CD4-positive, CD25-positive, alpha-beta regulatory T cell (primary cell): ENCODE results near the gene LRRC72. TPM values are rescaled to one million over a fixed set of nuclear protein-coding genes. Genes with fewer than 3 reads are reported as not detected.

Experiments
- ATAC-seq, 2 donors: fragments of 150-1000 bp; cut with Tn5 transposase; one replicate each; pipeline ENCODE4 v1.10.0; 2021; ENCODE audit warnings: low read depth in 2 of 2, moderate number of reproducible peaks in 2 of 2, moderate library complexity in 1 of 2
- DNase-seq, 3 donors: peaks; one replicate each; pipeline versions ENCODE4 v3.0.0 to v3.0.0-alpha.2; 2012 to 2022; ENCODE audit warnings: mixed read lengths in 1 of 3
- H3K27ac ChIP-seq: one replicate; pipeline ENCODE4 v1.7.0; 2013; ENCODE audit warnings: mild to moderate bottlenecking, low read length; ENCODE audit not compliant: insufficient read depth, poor library complexity, severe bottlenecking
- H3K27me3 ChIP-seq: one replicate; pipeline ENCODE4 v1.7.0; 2013; ENCODE audit warnings: low read length; ENCODE audit not compliant: control insufficient read depth, insufficient read depth
- H3K36me3 ChIP-seq: one replicate; pipeline ENCODE4 v1.7.0; 2013; ENCODE audit warnings: mild to moderate bottlenecking, low read length, moderate library complexity; ENCODE audit not compliant: control insufficient read depth, insufficient read depth
- H3K4me1 ChIP-seq: 2 replicates; pipeline ENCODE4 v1.7.0; 2013; ENCODE audit warnings: mild to moderate bottlenecking, low read length; ENCODE audit not compliant: insufficient read depth, control insufficient read depth, poor library complexity, severe bottlenecking
- H3K4me3 ChIP-seq: one replicate; pipeline ENCODE4 v1.7.0; 2013; ENCODE audit warnings: low read depth, mild to moderate bottlenecking, low read length, moderate library complexity
- H3K9me3 ChIP-seq, 2 experiments: 1 replicate in 1 of 2; 2 replicates in 1 of 2; pipeline ENCODE4 v1.7.0; 2013; ENCODE audit warnings: low read length in 2 of 2, mild to moderate bottlenecking in 1 of 2, moderate library complexity in 1 of 2; ENCODE audit not compliant: control insufficient read depth in 2 of 2
- H3K27ac Mint-ChIP-seq, 3 donors: one replicate each; pipeline ENCODE4 v1.8.0; 2020 to 2022; ENCODE audit warnings: mild to moderate bottlenecking in 3 of 3, mixed read lengths in 3 of 3, moderate library complexity in 2 of 3
- H3K27me3 Mint-ChIP-seq: one replicate; pipeline ENCODE4 v1.8.0; 2022; ENCODE audit warnings: mild to moderate bottlenecking, mixed read lengths
- H3K36me3 Mint-ChIP-seq: one replicate; pipeline ENCODE4 v1.8.0; 2020; ENCODE audit warnings: mixed read lengths
- H3K4me1 Mint-ChIP-seq, 4 donors: one replicate each; pipeline ENCODE4 v1.8.0; 2020 to 2022; ENCODE audit warnings: mixed read lengths in 4 of 4, mild to moderate bottlenecking in 1 of 4
- H3K4me3 Mint-ChIP-seq, 4 donors: one replicate each; pipeline ENCODE4 v1.8.0; 2020 to 2022; ENCODE audit warnings: mild to moderate bottlenecking in 4 of 4, mixed read lengths in 4 of 4, moderate library complexity in 3 of 4
- H3K9me3 Mint-ChIP-seq, 7 donors: one replicate each; pipeline ENCODE4 v1.8.0; 2020 to 2022; ENCODE audit warnings: mixed read lengths in 7 of 7, mild to moderate bottlenecking in 3 of 7, moderate library complexity in 2 of 7
- polyA plus RNA-seq, 4 donors: library from polyadenylated mRNA; unstranded; fragments of 300-500 nt; fragmentation: Illumina TruSeq; gene quantifications; one replicate each; pipeline ENCODE4 v1.2.3, GENCODE V29; 2021
- total RNA-seq: library from RNA; stranded (reverse); gene quantifications from one replicate; pipeline ENCODE4 v1.2.3, GENCODE V29; 2022

LRRC72 gene
- total and polyA plus RNA-seq, 5 donors from 2014 or later, result not detected

DNA sequence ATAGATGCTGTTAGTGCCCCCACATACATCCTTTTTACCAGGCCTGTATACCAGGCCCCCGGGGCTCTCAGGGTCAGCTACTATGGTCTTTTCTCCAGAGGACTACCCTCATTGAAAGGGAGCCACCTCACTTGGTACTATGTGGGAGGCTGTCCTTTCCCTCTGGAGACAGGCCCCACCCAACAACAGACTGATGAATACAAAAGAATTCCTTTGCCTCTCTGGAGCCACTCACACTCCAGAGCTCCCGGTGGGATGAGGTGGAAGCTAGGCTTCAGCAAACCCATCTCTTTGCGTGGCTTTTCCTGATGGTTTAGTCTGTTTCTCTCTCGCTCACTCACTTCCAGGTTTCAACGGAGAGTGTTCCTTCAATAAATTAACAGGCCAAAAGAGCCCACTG lies 88.6 kb downstream of the LRRC72 start:
- ATAC-seq (no peak), DNase-seq (no peak)
- Histone ChIP-seq H3K27me3 (no peaks in the 10 kb centered on the region), H3K4me1 (no peaks in the 10 kb centered on the region), H3K36me3 (peaks cover 26% of the 10 kb centered on the region), H3K4me3 (no peak overlapping the region), H3K27ac (no peak overlapping the region), H3K9me3 (no peaks in the 10 kb centered on the region)
- peaks cover 6 to 19% (median 9%) of the 10 kb centered on the region in 4 donors for H3K4me1 Mint-ChIP-seq
- peaks cover 56% of the 10 kb centered on the region for H3K36me3 Mint-ChIP-seq
- no peak overlapping the region for H3K27ac Mint-ChIP-seq
- H3K4me3 Mint-ChIP-seq, result no peak overlapping the region
- peaks cover 0 to 2% (median 0%) of the 10 kb centered on the region in 7 donors for H3K9me3 Mint-ChIP-seq
- no peaks in the 10 kb centered on the region for H3K27me3 Mint-ChIP-seq

DNA sequence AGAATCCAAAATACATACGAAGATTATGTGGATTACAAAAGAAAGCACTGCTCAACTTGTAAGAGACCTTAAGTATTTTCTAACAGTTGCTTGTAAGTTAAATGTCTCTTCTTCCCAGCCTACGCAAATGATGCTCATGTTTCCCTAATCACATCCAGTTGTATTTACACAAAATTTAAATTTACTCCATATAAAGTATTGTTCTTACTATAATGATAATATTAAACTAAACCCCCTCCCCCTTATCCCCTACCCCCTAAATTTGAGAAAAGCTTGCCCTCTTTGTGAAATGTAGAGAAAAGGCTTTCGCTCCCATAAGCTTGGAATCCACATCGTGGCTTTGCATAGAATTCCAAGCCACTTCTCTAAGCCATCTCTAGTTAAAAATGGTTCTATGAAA lies 89.5 kb downstream of the LRRC72 start:
- DNase-seq (no peak), ATAC-seq (no peak)
- H3K4me3 Mint-ChIP-seq, result no peak overlapping the region
- H3K36me3 ChIP-seq, result peaks cover 26% of the 10 kb centered on the region
- peaks cover 8 to 14% (median 11%) of the 10 kb centered on the region in 4 donors for H3K4me1 Mint-ChIP-seq
- H3K4me1 ChIP-seq, result no peaks in the 10 kb centered on the region
- H3K27me3 Mint-ChIP-seq, result no peaks in the 10 kb centered on the region
- no peak overlapping the region for H3K27ac Mint-ChIP-seq
- peaks cover 50% of the 10 kb centered on the region for H3K36me3 Mint-ChIP-seq
- H3K4me3 ChIP-seq, result no peak overlapping the region
- H3K9me3 ChIP-seq, result no peaks in the 10 kb centered on the region
- H3K27me3 ChIP-seq, result no peaks in the 10 kb centered on the region
- peaks cover 0 to 2% (median 0%) of the 10 kb centered on the region in 7 donors for H3K9me3 Mint-ChIP-seq
- H3K27ac ChIP-seq, result no peak overlapping the region

DNA sequence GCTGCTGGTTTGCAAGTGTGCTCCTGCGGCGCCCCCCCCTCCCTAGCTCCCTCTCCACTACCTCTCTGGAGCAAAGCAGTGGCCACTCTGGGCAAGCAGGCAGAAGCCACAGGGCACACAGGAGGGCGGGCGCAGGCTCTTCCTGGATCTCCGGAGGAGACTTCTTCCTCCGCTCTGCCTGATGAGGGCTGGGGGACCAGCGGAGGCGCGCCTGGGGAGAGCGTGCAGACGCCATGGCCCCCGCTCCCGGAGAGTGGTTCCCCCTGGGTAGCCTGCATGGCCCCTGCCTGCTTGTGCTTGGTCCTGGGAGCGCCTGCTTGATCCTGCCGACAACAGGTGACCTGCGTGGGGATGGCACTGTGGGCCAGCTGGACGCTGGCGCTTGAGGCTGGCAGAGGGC lies 89.9 kb downstream of the LRRC72 start:
- Mint-ChIP-seq H3K4me3 (no peak overlapping the region), H3K4me1 (peaks cover 8 to 14% (median 11%) of the 10 kb centered on the region in 4 donors), H3K27ac (no peak overlapping the region), H3K27me3 (no peaks in the 10 kb centered on the region), H3K9me3 (peaks cover 0 to 2% (median 0%) of the 10 kb centered on the region in 7 donors), H3K36me3 (peaks cover 46% of the 10 kb centered on the region)
- Histone ChIP-seq H3K36me3 (peaks cover 26% of the 10 kb centered on the region), H3K9me3 (no peaks in the 10 kb centered on the region), H3K27ac (no peak overlapping the region), H3K4me3 (no peak overlapping the region), H3K4me1 (no peaks in the 10 kb centered on the region), H3K27me3 (no peaks in the 10 kb centered on the region)
- DNase-seq (no peak), ATAC-seq (no peak)

DNA sequence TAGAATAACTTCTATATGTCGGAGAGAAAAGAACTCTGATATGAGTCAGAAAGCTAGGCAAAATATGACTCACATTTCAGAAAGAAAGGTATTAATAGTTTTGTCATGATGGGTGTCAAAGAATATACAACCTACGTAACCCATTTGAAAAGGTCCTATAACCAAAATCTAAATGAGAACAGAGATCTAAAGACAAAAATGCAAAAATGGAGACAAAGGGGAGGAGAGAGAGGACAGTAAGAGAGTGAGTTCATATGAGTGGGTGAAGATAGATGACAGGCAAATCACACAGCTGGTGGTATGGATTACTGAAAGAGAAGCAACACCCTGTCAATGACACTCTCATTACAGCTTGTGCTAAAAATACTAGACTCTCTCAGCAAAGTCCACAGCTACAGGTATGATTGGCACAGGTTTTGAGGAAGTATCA lies 93.4 kb downstream of the LRRC72 start:
- DNase-seq, result peak in 1 of 3 donors; percentile 42

DNA sequence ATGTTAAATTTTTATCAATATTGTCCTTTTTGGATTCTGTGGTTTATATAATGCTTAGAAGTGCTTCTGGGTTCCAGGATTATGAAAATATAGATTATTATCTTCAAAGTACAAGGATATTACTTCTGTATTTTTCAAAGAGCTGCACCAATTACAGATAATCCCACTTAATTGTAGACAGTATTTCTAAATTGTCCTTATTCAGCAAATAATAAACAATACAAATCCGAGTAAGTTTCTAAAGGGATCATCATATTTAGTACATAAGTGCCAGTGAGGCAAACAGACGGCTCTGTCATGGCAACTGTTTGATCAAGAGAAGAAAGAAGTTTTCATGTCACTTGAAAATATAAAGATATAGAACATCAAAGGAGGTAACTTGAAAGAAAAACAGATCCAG lies 99.8 kb downstream of the LRRC72 start:
- H3K27me3 Mint-ChIP-seq, result no peaks in the 10 kb centered on the region

More for the DNA sequence above, 93.4 kb downstream of the LRRC72 start:
- Histone ChIP-seq H3K27ac (no peak overlapping the region), H3K4me3 (no peak overlapping the region), H3K27me3 (no peaks in the 10 kb centered on the region), H3K36me3 (peaks cover 36% of the 10 kb centered on the region), H3K9me3 (no peaks in the 10 kb centered on the region), H3K4me1 (no peaks in the 10 kb centered on the region)
- ATAC-seq, result peak in 1 of 2 donors; percentile 52
- peaks cover 50% of the 10 kb centered on the region for H3K36me3 Mint-ChIP-seq
- no peaks in the 10 kb centered on the region for H3K27me3 Mint-ChIP-seq
- H3K27ac Mint-ChIP-seq, result peak overlapping the region in 1 of 3 donors; percentile 47
- peaks cover 4 to 18% (median 8%) of the 10 kb centered on the region in 4 donors for H3K4me1 Mint-ChIP-seq
- no peak overlapping the region for H3K4me3 Mint-ChIP-seq
- H3K9me3 Mint-ChIP-seq, result peaks cover 0 to 1% (median 0%) of the 10 kb centered on the region in 7 donors

DNA sequence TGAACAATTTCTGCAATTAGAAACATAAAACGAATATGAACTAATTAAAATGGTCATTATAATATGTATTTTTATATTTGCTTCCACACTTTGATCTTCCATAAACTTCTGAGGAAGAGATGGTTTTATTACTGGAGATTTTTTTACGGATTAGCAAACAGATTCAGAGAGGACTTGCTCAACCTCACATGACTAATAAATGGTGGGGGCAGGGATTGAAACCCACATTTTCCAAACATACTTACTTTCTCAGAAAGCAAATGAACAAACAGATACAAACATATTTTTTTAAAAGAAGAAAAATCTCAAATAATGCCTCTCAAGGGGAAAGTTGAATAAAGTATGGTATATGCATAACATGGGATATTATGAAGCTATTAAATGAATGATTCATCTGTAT lies 100.6 kb downstream of the LRRC72 start:
- H3K9me3 Mint-ChIP-seq, result peaks cover 0 to 1% (median 0%) of the 10 kb centered on the region in 7 donors
- peaks cover 38% of the 10 kb centered on the region for H3K36me3 Mint-ChIP-seq
- Histone ChIP-seq H3K9me3 (no peaks in the 10 kb centered on the region), H3K36me3 (peaks cover 22% of the 10 kb centered on the region), H3K4me3 (no peak overlapping the region), H3K27ac (no peak overlapping the region), H3K27me3 (no peaks in the 10 kb centered on the region), H3K4me1 (no peaks in the 10 kb centered on the region)
- ATAC-seq (no peak), DNase-seq (no peak)
- H3K27ac Mint-ChIP-seq, result no peak overlapping the region
- H3K4me3 Mint-ChIP-seq, result no peak overlapping the region
- peaks cover 2 to 11% (median 3%) of the 10 kb centered on the region in 4 donors for H3K4me1 Mint-ChIP-seq
- H3K27me3 Mint-ChIP-seq, result no peaks in the 10 kb centered on the region

More for the DNA sequence above, 99.8 kb downstream of the LRRC72 start:
- Histone ChIP-seq H3K27me3 (no peaks in the 10 kb centered on the region), H3K27ac (no peak overlapping the region), H3K4me3 (no peak overlapping the region), H3K4me1 (no peaks in the 10 kb centered on the region), H3K36me3 (peaks cover 22% of the 10 kb centered on the region), H3K9me3 (no peaks in the 10 kb centered on the region)
- Mint-ChIP-seq H3K9me3 (peaks cover 0 to 1% (median 0%) of the 10 kb centered on the region in 7 donors), H3K27ac (no peak overlapping the region), H3K36me3 (peaks cover 34% of the 10 kb centered on the region), H3K4me1 (peaks cover 0 to 11% (median 2%) of the 10 kb centered on the region in 4 donors), H3K4me3 (no peak overlapping the region)
- ATAC-seq (no peak), DNase-seq (no peak)

DNA sequence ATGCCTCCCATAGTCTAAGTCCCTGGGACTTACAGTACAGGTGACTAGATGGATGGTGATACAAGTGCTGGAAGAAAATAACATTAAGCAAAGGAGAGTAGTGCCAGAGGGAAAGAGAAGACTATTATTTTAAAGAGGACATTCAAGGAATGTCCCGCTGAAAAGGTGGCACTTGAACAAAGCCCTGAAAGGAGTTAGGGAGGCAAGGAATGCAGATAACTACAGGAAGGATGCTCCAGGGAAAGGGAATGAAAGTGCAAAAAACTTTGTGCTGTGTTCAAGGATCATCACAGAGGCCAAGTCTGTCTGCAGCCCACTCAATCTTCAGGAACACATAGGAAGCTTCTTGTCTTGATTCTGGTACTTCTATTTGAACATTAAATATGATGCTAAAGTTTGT lies 104.0 kb downstream of the LRRC72 start:
- H3K36me3 Mint-ChIP-seq, result peaks cover 26% of the 10 kb centered on the region
- ATAC-seq (no peak), DNase-seq (no peak)
- no peak overlapping the region for H3K27ac Mint-ChIP-seq
- no peaks in the 10 kb centered on the region for H3K9me3 ChIP-seq
- no peaks in the 10 kb centered on the region for H3K9me3 Mint-ChIP-seq
- H3K4me1 Mint-ChIP-seq, result peaks cover 4 to 7% (median 5%) of the 10 kb centered on the region in 4 donors
- H3K4me3 Mint-ChIP-seq, result no peak overlapping the region
- H3K27me3 Mint-ChIP-seq, result no peaks in the 10 kb centered on the region
- H3K27me3 ChIP-seq, result no peaks in the 10 kb centered on the region
- H3K36me3 ChIP-seq, result peaks cover 10% of the 10 kb centered on the region
- no peaks in the 10 kb centered on the region for H3K4me1 ChIP-seq
- H3K4me3 ChIP-seq, result no peak overlapping the region
- H3K27ac ChIP-seq, result no peak overlapping the region
